ENCODE results near the gene SPOCK1.

- no peak for TF ChIP-seq TAF1 (IDR thresholded peaks at IDR 0.05; ENCODE audit: borderline replicate concordance, insufficient read depth, low read length)
- no peak for TF ChIP-seq POLR2AphosphoS5 (IDR thresholded peaks at IDR 0.05; ENCODE audit: low read depth, low read length)
- no peak for TF ChIP-seq SIN3A (IDR thresholded peaks at IDR 0.05; ENCODE audit: borderline replicate concordance, insufficient read depth, low read length)
- TF ChIP-seq, protein P1, sequence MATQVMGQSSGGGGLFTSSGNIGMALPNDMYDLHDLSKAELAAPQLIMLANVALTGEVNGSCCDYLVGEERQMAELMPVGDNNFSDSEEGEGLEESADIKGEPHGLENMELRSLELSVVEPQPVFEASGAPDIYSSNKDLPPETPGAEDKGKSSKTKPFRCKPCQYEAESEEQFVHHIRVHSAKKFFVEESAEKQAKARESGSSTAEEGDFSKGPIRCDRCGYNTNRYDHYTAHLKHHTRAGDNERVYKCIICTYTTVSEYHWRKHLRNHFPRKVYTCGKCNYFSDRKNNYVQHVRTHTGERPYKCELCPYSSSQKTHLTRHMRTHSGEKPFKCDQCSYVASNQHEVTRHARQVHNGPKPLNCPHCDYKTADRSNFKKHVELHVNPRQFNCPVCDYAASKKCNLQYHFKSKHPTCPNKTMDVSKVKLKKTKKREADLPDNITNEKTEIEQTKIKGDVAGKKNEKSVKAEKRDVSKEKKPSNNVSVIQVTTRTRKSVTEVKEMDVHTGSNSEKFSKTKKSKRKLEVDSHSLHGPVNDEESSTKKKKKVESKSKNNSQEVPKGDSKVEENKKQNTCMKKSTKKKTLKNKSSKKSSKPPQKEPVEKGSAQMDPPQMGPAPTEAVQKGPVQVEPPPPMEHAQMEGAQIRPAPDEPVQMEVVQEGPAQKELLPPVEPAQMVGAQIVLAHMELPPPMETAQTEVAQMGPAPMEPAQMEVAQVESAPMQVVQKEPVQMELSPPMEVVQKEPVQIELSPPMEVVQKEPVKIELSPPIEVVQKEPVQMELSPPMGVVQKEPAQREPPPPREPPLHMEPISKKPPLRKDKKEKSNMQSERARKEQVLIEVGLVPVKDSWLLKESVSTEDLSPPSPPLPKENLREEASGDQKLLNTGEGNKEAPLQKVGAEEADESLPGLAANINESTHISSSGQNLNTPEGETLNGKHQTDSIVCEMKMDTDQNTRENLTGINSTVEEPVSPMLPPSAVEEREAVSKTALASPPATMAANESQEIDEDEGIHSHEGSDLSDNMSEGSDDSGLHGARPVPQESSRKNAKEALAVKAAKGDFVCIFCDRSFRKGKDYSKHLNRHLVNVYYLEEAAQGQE (IDR thresholded peaks at IDR 0.05; ENCODE audit: insufficient read depth in 1 of 2, low read depth in 2 of 2, low read length in 2 of 2) = no peak
Observed at GRCh38 chr5:137190441-137190840, 308.7 kb downstream of the SPOCK1 start.
